ENCODE data around the gene KRTAP4-12.

GRCh38 chr17:41127371-41127770, 3.4 kb upstream of the KRTAP4-12 start:
- no peak for TF ChIP-seq POLR2A (IDR thresholded peaks at IDR 0.05)
- TF ChIP-seq CTCF (IDR thresholded peaks at IDR 0.05): no peak
